K562 (cell line): ENCODE measurements around the gene RAB5A. TPM values are rescaled to one million over a fixed set of nuclear protein-coding genes. Genes with fewer than 3 reads are reported as not detected.
A peak's percentile ranks its signal among the peaks of the same experiment; 100 is the strongest.

ENCODE experiments used
- ATAC-seq: fragments of 200-7000 bp; cut with Tn5 transposase; 3 replicates; pipeline ENCODE4 v1.9.1; 2020; ENCODE audit warnings: moderate library complexity
- BruUV-seq: library from RNA; stranded (reverse); fragments of 400-500 nt; replicated peaks from 2 replicates; lab custom pipeline; 2021; lab: Mats Ljungman, UMichigan
- CTCF ChIA-PET: fragments of 300-600 bp; formaldehyde crosslinking; extraction: SDS; loops from one replicate; lab custom pipeline; 2021; ENCODE audit warnings: low intra/inter-chr PET ratio; lab: Yijun Ruan, JAX
- POLR2A ChIA-PET: fragments of 300-600, 350-650 bp; sonication (Branson Sonifier 250); formaldehyde crosslinking; extraction: SDS; loops from one replicate; lab custom pipeline; 2021; ENCODE audit warnings: antibody characterized with exemption, inconsistent platforms; lab: Yijun Ruan, JAX
- DNase-seq, 4 experiments: peaks; one replicate each; pipeline versions ENCODE4 v3.0.0 to v3.0.0-alpha.2; 2011 to 2018; ENCODE audit warnings: low spot score in 3 of 4, mixed read lengths in 3 of 4; ENCODE audit errors: extremely low read depth in 1 of 4
- FAIRE-seq: peaks from 2 replicates; lab custom pipeline; 2011; peaks lifted over from hg19 to GRCh38; lab: Jason Lieb, UNC
- H2AFZ ChIP-seq: 2 replicates; pipeline ENCODE4 v1.6.0; 2011; ENCODE audit warnings: low read depth, low read length, control low read depth, inconsistent platforms
- H3K27ac ChIP-seq: fragments of 200-600 bp; 3 replicates; pipeline ENCODE4 v1.8.0; 2011; ENCODE audit warnings: low read depth, mild to moderate bottlenecking, control low read depth, inconsistent platforms, low read length, moderate library complexity, mixed read lengths; ENCODE audit errors: extremely low read depth
- H3K27me3 ChIP-seq, 2 experiments: fragments of 300-600 bp in 1 of 2; 2 replicates in 1 of 2; 3 replicates in 1 of 2; pipeline versions ENCODE4 v1.6.0 to v1.8.0; 2011; ENCODE audit warnings: inconsistent platforms in 2 of 2, low read length in 2 of 2, mild to moderate bottlenecking in 1 of 2, mixed read lengths in 1 of 2, moderate library complexity in 1 of 2; ENCODE audit not compliant: control insufficient read depth in 2 of 2, insufficient read depth in 2 of 2
- H3K36me3 ChIP-seq: fragments of 300-600 bp; 3 replicates; pipeline ENCODE4 v1.8.0; 2011; ENCODE audit warnings: mild to moderate bottlenecking, low read length, inconsistent platforms; ENCODE audit not compliant: control insufficient read depth, insufficient read depth
- H3K4me1 ChIP-seq, 2 experiments: fragments of 200-600 bp in 1 of 2; replicated peaks in 1 of 2; 2 replicates in 1 of 2; 3 replicates in 1 of 2; pipeline versions ENCODE4 v1.5.1 to v1.8.0; 2011; ENCODE audit warnings: inconsistent platforms in 2 of 2, low read length in 2 of 2, mild to moderate bottlenecking in 1 of 2, mixed read lengths in 1 of 2, moderate library complexity in 1 of 2; ENCODE audit not compliant: control insufficient read depth in 2 of 2, insufficient read depth in 2 of 2
- H3K4me2 ChIP-seq: 2 replicates; pipeline ENCODE4 v1.6.1; 2011; ENCODE audit warnings: low read length, control low read depth, inconsistent platforms, mixed read lengths; ENCODE audit not compliant: insufficient read depth
- H3K4me3 ChIP-seq: fragments of 200-600 bp; sonication (generic), shearing (Covaris generic); 2 replicates; pipeline ENCODE4 v1.5.1; 2016; ENCODE audit warnings: control low read depth, inconsistent platforms
- H3K79me2 ChIP-seq: fragments of 200-600 bp; 3 replicates; pipeline ENCODE4 v1.8.0; 2011; ENCODE audit warnings: low read length, inconsistent platforms; ENCODE audit not compliant: control insufficient read depth, insufficient read depth
- H3K9ac ChIP-seq, 2 experiments: 2 replicates each; pipeline versions ENCODE4 v1.6.0 to v1.6.1; 2011; ENCODE audit warnings: low read depth in 2 of 2, low read length in 2 of 2, control low read depth in 1 of 2, inconsistent platforms in 1 of 2, mild to moderate bottlenecking in 1 of 2, mixed read lengths in 1 of 2; ENCODE audit not compliant: insufficient read depth in 1 of 2
- H3K9me1 ChIP-seq: one replicate; pipeline ENCODE4 v1.6.0; 2011; ENCODE audit warnings: inconsistent platforms, mild to moderate bottlenecking, low read length, moderate library complexity; ENCODE audit not compliant: control insufficient read depth, insufficient read depth
- H3K9me3 ChIP-seq: replicated peaks from 2 replicates; pipeline ENCODE4 v1.5.1; 2011; ENCODE audit warnings: low read depth, low read length, inconsistent platforms; ENCODE audit not compliant: control insufficient read depth, insufficient read depth
- H4K20me1 ChIP-seq: replicated peaks from 2 replicates; pipeline ENCODE4 v1.6.1; 2011; ENCODE audit warnings: low read length, inconsistent platforms, mixed read lengths; ENCODE audit not compliant: control insufficient read depth, insufficient read depth
- ATF1 ChIP-seq, 2 experiments: fragments of 450-650 bp in 1 of 2; IDR thresholded peaks; 2 replicates each; pipeline ENCODE4 v1.6.1; 2016; ENCODE audit warnings: missing compliant biosample characterization in 1 of 2, missing genetic modification characterization in 1 of 2
- CBX5 ChIP-seq: IDR thresholded peaks from 2 replicates; pipeline ENCODE4 v1.6.1; 2014; ENCODE audit warnings: low read depth, borderline replicate concordance
- CHCHD3 ChIP-seq: fragments of 250-450 bp; sonication (Bioruptor Pico); IDR thresholded peaks from 2 replicates; pipeline ENCODE4 v2.1.2; 2022; ENCODE audit warnings: mild to moderate bottlenecking
- CHD1 ChIP-seq: fragments of 200-600 bp; sonication (generic); IDR thresholded peaks from one replicate; pipeline ENCODE4 v1.6.1; 2012; ENCODE audit warnings: mild to moderate bottlenecking, moderate library complexity, low read length, inconsistent platforms
- DACH1 ChIP-seq: fragments of 450-650 bp; IDR thresholded peaks from 2 replicates; pipeline ENCODE4 v1.6.1; 2018; ENCODE audit not compliant: partially characterized antibody
- ELK3 ChIP-seq: fragments of 450-650 bp; formaldehyde crosslinking; IDR thresholded peaks from 2 replicates; pipeline ENCODE4 v1.4.0; 2020; ENCODE audit warnings: mild to moderate bottlenecking
- EWSR1 ChIP-seq: fragments of 450-650 bp; IDR thresholded peaks from 2 replicates; pipeline ENCODE4 v1.6.1; 2018; ENCODE audit warnings: borderline replicate concordance, mild to moderate bottlenecking, low read depth, moderate library complexity; ENCODE audit not compliant: partially characterized antibody
- MCM3 ChIP-seq: fragments of 450-650 bp; IDR thresholded peaks from 2 replicates; pipeline ENCODE4 v1.6.1; 2016
- MLX ChIP-seq, 2 experiments: fragments of 450-650 bp in 1 of 2; sonication (generic) in 1 of 2; formaldehyde crosslinking; conservative IDR thresholded peaks; 2 replicates each; pipeline versions ENCODE4 v1.4.0 to v1.8.1; 2020 to 2022; ENCODE audit warnings: mild to moderate bottlenecking in 1 of 2, missing genetic modification reagents in 1 of 2
- NFYB ChIP-seq: IDR thresholded peaks from 2 replicates; pipeline ENCODE4 v1.6.1; 2011; ENCODE audit warnings: mild to moderate bottlenecking, moderate library complexity; ENCODE audit not compliant: insufficient read length; ENCODE audit errors: extremely low read depth
- YBX1 ChIP-seq: fragments of 450-650 bp; IDR thresholded peaks from 2 replicates; pipeline ENCODE4 v1.7.1; 2016; ENCODE audit warnings: mild to moderate bottlenecking
- ZBTB33 ChIP-seq: sonication (generic); formaldehyde crosslinking; IDR thresholded peaks from 2 replicates; pipeline ENCODE4 v1.8.1; 2023; ENCODE audit warnings: mild to moderate bottlenecking, missing genetic modification reagents
- ZNF408 ChIP-seq: fragments of 250-450 bp; sonication (Bioruptor Pico); IDR thresholded peaks from 2 replicates; pipeline ENCODE4 v1.4.0; 2020; ENCODE audit warnings: low read depth, mild to moderate bottlenecking, moderate library complexity
- WGBS: fragments of 100-300 bp; shearing (Covaris generic); methylation state at CpG from one replicate; pipeline ENCODE4 v1.1.6; 2016; ENCODE audit warnings: low coverage, mixed read lengths; ENCODE audit not compliant: insufficient coverage; ENCODE audit errors: missing lambda C conversion rate; 5-methylcytosine and 5-hydroxymethylcytosine counted together
- in situ Hi-C: fragments of 300-500 bp; cut with MboI; formaldehyde crosslinking; loops from 4 replicates; pipeline ENCODE4 v1.15.0; 2018; ENCODE audit warnings: inconsistent platforms, mixed read lengths
- intact Hi-C: fragments of 100-400 bp; cut with micrococcal nuclease; formaldehyde crosslinking; loops from 2 replicates; pipeline ENCODE4 v1.14.2; 2022
- polyA plus RNA-seq, 8 experiments: library from polyadenylated mRNA; depleted of rRNA in 4 of 8; stranded (reverse) in 5 of 8; unstranded in 3 of 8; fragments of >200 nt; fragmentation: Nextera tagmentation in 2 of 8; fragmentation: Illumina TruSeq in 1 of 8; extraction: Ambion mirVana in 2 of 8; extraction: Trizol in 1 of 8; gene quantifications; 2 replicates each; pipeline versions ENCODE4 v1.2.1 to v1.2.3, GENCODE V29; 2011 to 2014; ENCODE audit warnings: inconsistent platforms in 1 of 8, missing spikeins in 1 of 8
- total RNA-seq, 7 experiments: library from RNA; depleted of rRNA in 6 of 7; stranded (reverse); fragments of >200 nt in 6 of 7; fragmentation: Illumina TruSeq in 2 of 7; extraction: Trizol in 2 of 7; gene quantifications; 2 replicates each; pipeline versions ENCODE4 v1.2.1 to v1.2.3, GENCODE V29; 2011 to 2021; ENCODE audit warnings: low replicate concordance in 1 of 7

RAB5A gene
- total and polyA plus RNA-seq, 9 of the 15 experiments (the other 6 are each of a cell fraction or from before 2014, with no cell fraction given), result 28.3 to 64.2 (median 49.0) TPM

GRCh38 chr3:20007960-20008359 is 61.1 kb downstream of the RAB5A start:
- Histone ChIP-seq H3K9ac (no peak overlapping the region), H3K79me2 (no peaks in the 10 kb centered on the region), H3K4me3 (no peak overlapping the region), H4K20me1 (no peaks in the 10 kb centered on the region), H3K4me2 (no peak overlapping the region), H3K36me3 (no peaks in the 10 kb centered on the region), H2AFZ (no peak overlapping the region), H3K27me3 (no peaks in the 10 kb centered on the region), H3K9me3 (no peaks in the 10 kb centered on the region), H3K4me1 (peaks cover 0 to 6% of the 10 kb centered on the region in 2 experiments; a peak in 2 of 5 replicates), H3K9me1 (no peaks in the 10 kb centered on the region), H3K27ac (no peak overlapping the region)
- in situ Hi-C loops, result no loop called here
- CTCF ChIA-PET, result no interaction called here
- no peak for DNase-seq
- no peak for ATAC-seq
- FAIRE-seq, result no peak
- BruUV-seq, result no TSS peak
- WGBS, result 95% methylated on average over 20 of the region's 20 CpGs
- TF ChIP-seq EWSR1, result no peak
- peak; percentile 75 for TF ChIP-seq ZBTB33 (CRISPR knock-in tag)
- POLR2A ChIA-PET, result interaction anchor here (0.8 to 1.8 kb wide), 3 partner anchors 15 to 22 kb away, joined by 3 to 7 read pairs (median 4); no protein-coding TSS in a partner anchor
- intact Hi-C loops, result no loop called here

GRCh38 chr3:20008646-20009045 is 61.7 kb downstream of the RAB5A start:
- H3K9me1 ChIP-seq, result no peaks in the 10 kb centered on the region
- no peaks in the 10 kb centered on the region for H3K79me2 ChIP-seq
- no peaks in the 10 kb centered on the region for H3K9me3 ChIP-seq
- ChIA-PET CTCF (no interaction called here), POLR2A (interaction anchor here (0.7 to 1.8 kb wide), 5 partner anchors 14 to 129 kb away, joined by 3 to 7 read pairs (median 4); no protein-coding TSS in a partner anchor)
- H2AFZ ChIP-seq, result no peak overlapping the region; the same call in 1 of the 2 replicates
- H3K4me3 ChIP-seq, result no peak overlapping the region
- intact Hi-C loops (no loop called here), in situ Hi-C loops (no loop called here)
- no peak overlapping the region for H3K27ac ChIP-seq
- no peaks in the 10 kb centered on the region for H4K20me1 ChIP-seq
- ATAC-seq, result peak; percentile 56
- FAIRE-seq, result no peak
- no TSS peak for BruUV-seq
- H3K36me3 ChIP-seq, result no peaks in the 10 kb centered on the region
- 27% methylated on average over 2 of the region's 2 CpGs for WGBS
- peak in 2 of 4 experiments; percentile 13 to 28 for DNase-seq
- H3K4me2 ChIP-seq, result no peak overlapping the region
- peaks cover 5 to 8% of the 10 kb centered on the region in 2 experiments; a peak in 3 of 5 replicates for H3K4me1 ChIP-seq
- no peaks in the 10 kb centered on the region for H3K27me3 ChIP-seq
- no peak overlapping the region for H3K9ac ChIP-seq
- TF ChIP-seq CHD1 (no peak), CHCHD3 (CRISPR knock-in tag) (no peak), ATF1 (CRISPR knock-in tag; IDR thresholded peaks at IDR 0.05) (no peak), ATF1 (tag; IDR thresholded peaks at IDR 0.05) (no peak), MCM3 (no peak), ZNF408 (CRISPR knock-in tag) (no peak), CBX5 (no peak), NFYB (no peak), MLX (CRISPR knock-in tag; conservative IDR thresholded peaks at IDR 0.05) (no peak), ELK3 (CRISPR knock-in tag) (no peak), DACH1 (no peak), YBX1 (no peak)
